ENCODE results near the gene WHRN.

Gene WHRN

DNA sequence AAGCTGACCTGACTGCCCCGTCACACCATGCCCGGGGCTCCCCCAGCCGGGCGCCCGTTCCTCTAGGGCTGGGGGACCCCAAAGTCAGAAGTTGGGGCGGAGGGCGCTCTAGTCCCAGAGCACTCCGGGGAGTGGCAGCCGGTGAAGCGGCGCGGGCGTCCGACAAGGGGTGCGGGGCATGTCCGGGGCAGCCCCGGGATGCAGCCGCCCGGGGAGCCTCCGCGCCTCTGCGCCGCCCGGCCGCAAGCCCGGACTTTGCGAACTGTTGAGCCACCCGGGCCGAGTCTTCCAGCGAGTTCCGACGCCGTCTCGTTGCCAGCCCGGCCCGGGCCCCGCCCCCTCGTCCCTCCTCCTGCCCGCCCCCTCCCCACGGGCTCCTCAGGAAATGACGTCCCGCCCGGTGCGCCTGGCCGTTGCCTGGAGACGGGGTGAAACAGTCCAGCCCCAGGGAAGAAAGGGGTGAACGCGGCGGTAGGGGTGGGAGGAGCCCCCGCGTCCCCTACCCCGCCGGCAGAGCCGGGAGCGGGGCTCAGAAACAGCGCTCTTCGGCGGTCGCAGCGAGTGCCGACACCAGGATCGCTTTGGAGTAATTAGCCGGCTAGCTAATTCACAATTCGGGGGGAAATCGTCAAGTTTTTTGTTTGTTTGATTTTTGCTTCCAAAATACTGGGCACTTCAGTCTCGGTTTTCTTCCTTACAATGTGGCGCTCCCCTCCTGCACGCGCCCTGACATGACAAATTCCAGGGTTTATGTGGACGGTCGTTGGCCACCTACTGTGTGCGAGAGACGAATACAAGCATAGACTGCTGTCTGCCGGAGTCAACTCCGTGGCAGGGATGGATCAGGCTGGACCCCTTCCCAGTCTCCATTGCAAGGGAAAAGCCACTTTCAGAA, at the start of gene WHRN:
Gene WHRN, minus strand, starts transcription at position 287 of the 895 bp plus-strand sequence. CDS start 672 bp downstream, outside the sequence.
- no peak for DNase-seq (ENCODE audit: low read depth, low spot score)

- no peak for DNase-seq (ENCODE audit: low read depth, low spot score)
Observed at GRCh38 chr9:114553202-114553601, 47.9 kb upstream of the WHRN start.

- no peak for DNase-seq (ENCODE audit: low read depth, low spot score)
Observed at GRCh38 chr9:114552706-114553105, 47.4 kb upstream of the WHRN start.

DNA sequence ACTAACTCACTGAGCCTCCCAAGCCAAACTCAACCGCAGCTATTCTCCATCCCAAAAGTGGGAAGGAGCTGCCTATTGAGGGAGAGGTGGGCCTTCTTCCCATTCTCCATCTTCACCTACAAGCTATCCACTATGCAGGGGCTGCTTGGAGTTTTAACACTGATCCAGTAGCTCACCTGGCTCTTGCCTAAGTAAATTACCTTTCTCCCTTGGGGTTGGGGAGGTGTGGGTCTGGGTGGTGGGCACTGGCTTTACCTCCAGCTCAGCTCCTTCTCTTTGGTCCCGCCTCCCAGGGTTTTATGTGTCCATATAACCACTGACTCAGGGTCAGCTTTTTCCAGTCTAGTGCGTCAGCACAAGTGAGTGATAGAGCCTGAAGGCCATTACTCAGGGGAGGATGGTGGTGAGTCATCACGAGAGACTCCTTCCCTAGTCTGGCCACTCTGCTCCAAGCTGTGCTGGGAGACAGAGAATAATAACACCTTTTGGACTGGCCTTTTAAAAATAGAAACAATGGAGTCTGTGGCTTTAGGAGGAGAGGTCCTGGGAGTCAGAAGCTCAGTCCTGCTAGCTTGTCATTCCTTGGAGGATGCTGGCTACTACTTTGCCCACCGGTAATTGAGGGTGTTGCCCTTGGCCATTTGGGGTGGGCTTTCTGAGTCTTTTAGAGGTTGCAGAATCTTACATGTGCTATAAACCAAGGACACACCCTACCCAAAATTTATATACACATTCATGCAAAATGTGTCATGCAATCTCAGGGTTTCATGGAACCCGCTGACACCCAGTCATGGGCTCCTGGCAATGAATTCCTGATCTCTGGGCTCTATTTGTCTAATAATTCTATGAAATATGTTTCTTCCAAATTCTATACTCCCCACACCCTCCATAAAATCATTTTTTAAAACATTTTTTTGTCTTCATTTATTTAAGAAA, 46.7 kb upstream of the WHRN start:
- DNase-seq (ENCODE audit: low read depth, low spot score) = peak; percentile 84

GRCh38 chr9:114549697-114550330, 44.5 kb upstream of the WHRN start:
- DNase-seq (ENCODE audit: low read depth, low spot score) = no peak

GRCh38 chr9:114546851-114547250, 41.6 kb upstream of the WHRN start:
- no peak for DNase-seq (ENCODE audit: low read depth, low spot score)

GRCh38 chr9:114545055-114545454, 39.8 kb upstream of the WHRN start:
- DNase-seq (ENCODE audit: low read depth, low spot score) = no peak

DNA sequence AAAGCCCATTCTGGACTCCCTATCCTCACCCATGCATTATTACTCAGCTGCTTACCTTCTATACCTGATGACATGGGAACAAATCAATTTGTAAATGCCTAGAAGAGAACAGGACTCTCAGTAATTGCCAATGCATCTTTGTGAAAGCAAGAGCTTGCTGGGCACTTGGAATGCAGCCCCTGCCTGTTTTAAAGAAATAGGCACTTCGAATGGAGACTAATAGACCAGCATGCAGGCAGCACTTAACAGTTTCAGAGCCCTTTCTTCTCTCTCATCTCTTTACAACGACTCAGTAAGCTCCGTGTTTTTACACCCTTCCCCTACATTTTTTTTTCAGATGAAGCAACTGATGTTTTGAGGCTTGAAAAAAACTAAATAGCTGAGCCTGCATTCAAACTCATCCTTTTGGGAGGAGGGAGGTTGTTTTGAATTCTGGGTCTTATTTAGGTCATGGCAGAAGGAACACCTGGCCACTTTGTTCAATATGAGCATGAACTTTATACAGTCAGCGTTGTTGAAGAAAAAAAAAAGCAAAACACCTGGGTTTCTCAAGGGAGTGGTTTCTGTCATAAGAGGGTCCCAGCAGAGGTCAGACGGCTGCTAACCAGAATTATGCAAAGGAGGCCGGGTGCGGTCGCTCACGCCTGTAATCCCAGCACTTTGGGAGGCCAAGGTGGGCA, 34.6 kb upstream of the WHRN start:
- no peak for DNase-seq (ENCODE audit: low read depth, low spot score)

DNA sequence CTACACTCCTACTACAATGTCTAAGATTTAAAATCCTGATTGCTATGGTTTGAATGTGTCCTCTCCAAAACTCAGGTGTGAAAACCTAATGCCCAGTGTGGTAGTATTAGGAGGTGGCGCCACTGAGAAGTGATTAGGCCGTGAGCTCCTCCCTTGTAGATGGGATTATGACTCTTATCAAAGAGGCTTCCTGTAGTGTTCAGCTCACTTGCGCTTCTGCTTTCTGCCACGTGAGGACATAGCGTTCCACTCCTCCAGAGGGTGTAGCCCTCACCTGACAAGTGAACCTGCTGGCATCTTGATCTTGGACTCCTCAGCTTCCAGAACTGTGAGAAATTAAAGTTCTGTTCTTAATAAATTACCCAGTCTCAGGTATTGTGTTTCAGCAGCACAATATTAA, 33.0 kb upstream of the WHRN start:
- DNase-seq (ENCODE audit: low read depth, low spot score) = no peak

- DNase-seq (ENCODE audit: low read depth, low spot score) = no peak
Observed at GRCh38 chr9:114532561-114533237, 27.4 kb upstream of the WHRN start.

DNA sequence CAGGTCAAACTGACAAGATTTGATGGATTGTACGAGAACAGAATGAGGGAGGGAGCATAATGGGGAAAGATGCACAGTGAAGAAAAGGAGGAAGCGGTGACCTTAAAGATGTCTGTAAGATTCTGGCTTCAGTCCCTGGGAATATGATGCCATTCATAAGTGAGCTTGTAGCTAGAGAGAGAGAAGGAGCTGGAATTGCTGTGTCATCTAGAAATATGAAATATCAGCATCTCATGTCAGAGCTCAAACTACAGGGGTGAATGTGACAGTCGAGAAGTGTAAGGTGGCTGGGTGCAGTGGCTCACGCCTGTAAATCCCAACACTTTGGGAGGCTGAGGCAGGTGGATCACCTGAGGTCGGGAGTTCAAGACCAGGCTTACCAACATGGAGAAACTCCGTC, 24.0 kb upstream of the WHRN start:
- DNase-seq (ENCODE audit: low read depth, low spot score) = no peak

DNA sequence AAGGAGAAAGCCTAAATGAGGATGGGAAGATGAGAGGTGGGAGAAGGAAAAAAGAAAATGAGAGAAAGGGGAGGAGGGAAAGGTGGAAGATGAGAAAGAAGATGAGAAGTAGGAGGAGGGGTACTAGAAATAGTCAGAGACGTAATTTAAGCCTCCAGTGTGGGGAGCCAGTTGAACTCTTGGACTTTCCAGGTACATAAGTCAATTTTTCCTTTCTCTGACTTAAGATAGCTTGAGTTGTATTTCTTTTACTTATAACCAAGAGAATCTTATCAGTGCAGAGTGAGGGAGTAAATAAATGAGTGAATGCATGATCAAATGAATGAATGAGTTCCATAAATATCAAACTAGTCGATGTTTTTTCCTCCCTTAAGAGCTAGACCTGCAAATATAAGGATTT, 21.5 kb upstream of the WHRN start:
- DNase-seq (ENCODE audit: low read depth, low spot score) = no peak

- DNase-seq (ENCODE audit: low read depth, low spot score) = no peak
Observed at GRCh38 chr9:114525513-114525912, 20.2 kb upstream of the WHRN start.

- no peak for DNase-seq (ENCODE audit: low read depth, low spot score)
Observed at GRCh38 chr9:114524247-114524681, 19.0 kb upstream of the WHRN start.

DNA sequence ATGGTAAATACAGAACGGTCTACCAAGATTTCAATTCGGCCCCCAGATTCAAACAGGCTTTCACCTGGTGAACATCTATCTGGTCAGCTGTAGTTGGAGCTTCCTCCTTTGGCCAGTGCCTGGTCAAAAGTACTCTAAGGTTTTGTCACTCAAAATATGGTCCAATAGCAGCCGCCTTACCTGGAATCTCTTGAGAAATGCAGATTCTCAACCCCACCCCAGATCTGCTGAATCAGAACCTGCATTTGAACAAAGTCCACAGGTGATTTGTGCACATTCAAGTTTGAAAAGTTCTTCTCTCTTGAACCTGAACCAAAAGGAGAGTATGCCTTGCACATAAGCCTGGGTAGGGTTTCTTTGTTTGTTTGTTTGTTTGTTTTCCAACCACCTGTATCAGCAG, 17.6 kb upstream of the WHRN start:
- DNase-seq (ENCODE audit: low read depth, low spot score) = no peak

GRCh38 chr9:114522286-114522685, 17.0 kb upstream of the WHRN start:
- no peak for DNase-seq (ENCODE audit: low read depth, low spot score)

- DNase-seq (ENCODE audit: low read depth, low spot score) = no peak
Observed at GRCh38 chr9:114521846-114522245, 16.6 kb upstream of the WHRN start.

DNA sequence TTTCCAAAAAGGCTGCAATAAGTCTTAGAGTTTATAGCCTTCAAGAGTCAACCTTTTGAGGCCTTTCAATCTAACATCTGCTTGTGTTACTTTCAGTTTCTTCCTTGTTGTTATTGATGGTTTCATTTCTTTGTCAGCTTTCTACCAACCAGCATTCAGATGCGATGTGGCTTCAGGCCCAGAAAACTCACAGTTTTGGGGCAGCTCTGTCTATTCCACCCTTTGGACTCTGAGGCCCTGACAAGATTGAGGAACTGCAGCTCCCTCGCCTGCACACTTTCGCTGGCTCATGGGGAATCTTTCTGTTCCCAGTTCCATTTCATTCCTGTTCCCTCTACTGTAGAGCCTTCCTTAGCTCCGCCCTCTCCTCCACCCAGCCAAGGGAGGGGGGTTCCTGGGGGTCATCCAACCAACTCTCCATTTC, 13.3 kb upstream of the WHRN start:
- no peak for DNase-seq (ENCODE audit: low read depth, low spot score)

DNA sequence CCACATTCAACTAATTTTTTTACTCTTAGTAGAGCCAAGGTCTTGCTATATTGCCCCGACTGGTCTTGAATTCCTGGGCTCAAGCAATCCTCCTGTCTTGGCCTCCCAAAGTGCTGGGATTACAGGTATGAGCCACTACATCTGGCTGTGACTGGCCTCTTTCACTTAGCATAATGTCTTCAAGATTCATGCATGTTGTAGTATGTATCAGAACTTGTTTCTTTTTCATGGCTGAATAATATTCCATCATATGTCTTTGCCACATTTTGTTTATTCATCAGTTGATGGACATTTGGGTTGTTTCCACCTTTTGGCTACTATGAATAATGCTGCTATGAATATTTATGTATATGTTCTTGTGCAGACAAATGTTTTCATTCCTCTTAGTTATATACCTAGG, 12.8 kb upstream of the WHRN start:
- DNase-seq (ENCODE audit: low read depth, low spot score) = no peak

DNA sequence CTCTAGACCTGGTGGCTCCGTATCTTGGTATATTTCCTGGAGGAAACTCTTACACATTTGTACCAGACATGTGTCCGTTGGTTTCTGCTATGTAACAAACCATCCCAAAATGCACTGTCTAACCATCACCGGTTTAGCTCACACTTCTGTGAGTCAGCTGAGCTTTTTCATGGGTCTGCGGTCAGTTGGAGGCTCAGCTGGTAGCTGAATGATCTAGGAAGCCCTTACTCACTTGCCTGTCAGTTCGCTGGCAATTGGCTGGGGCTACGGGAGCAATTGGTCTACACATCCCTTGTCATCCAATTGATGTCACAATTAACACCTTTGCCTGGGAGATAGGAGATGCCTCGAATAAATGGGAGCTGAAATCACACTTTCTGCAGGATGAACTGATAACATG, 11.6 kb upstream of the WHRN start:
- no peak for DNase-seq (ENCODE audit: low read depth, low spot score)

DNA sequence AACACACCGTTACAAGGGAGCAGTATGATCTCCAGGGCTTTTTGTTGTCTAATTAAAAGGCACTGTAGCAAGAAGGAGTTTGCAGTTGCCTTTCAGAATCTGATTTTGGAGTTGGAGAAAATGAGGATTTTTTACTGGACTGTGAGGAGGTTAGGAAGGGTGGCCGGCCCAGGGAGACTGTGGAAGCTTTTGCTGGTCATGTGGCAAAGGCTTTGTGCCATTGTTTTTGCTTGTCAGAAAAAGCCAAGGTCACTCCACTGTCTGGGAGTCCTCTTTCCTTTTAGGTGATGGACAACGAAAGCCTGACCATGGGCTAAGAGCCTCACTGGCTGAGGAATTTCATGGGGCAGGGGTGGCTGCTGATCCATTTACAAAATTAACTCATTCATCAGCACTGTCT, 10.3 kb upstream of the WHRN start:
- DNase-seq (ENCODE audit: low read depth, low spot score) = no peak
